HL-60 (cell line): ENCODE data around the gene BHLHE23.

Source experiments
- POLR2AphosphoS5 ChIP-seq: IDR thresholded peaks from 2 replicates; pipeline ENCODE4 v1.6.1; 2012; ENCODE audit warnings: low read depth
- SPI1 ChIP-seq: IDR thresholded peaks from 2 replicates; pipeline ENCODE4 v1.6.1; 2012; ENCODE audit warnings: low read depth, mild to moderate bottlenecking, borderline replicate concordance
- TF ChIP-seq, protein P1 (sequence below): IDR thresholded peaks from one replicate; pipeline ENCODE4 v1.5.1; 2011; ENCODE audit warnings: low read length, control low read depth, inconsistent platforms; ENCODE audit not compliant: insufficient read depth

GRCh38 chr20:63014710-63015109, 7.9 kb upstream of the BHLHE23 start:
- TF ChIP-seq, protein P1, sequence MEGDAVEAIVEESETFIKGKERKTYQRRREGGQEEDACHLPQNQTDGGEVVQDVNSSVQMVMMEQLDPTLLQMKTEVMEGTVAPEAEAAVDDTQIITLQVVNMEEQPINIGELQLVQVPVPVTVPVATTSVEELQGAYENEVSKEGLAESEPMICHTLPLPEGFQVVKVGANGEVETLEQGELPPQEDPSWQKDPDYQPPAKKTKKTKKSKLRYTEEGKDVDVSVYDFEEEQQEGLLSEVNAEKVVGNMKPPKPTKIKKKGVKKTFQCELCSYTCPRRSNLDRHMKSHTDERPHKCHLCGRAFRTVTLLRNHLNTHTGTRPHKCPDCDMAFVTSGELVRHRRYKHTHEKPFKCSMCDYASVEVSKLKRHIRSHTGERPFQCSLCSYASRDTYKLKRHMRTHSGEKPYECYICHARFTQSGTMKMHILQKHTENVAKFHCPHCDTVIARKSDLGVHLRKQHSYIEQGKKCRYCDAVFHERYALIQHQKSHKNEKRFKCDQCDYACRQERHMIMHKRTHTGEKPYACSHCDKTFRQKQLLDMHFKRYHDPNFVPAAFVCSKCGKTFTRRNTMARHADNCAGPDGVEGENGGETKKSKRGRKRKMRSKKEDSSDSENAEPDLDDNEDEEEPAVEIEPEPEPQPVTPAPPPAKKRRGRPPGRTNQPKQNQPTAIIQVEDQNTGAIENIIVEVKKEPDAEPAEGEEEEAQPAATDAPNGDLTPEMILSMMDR: no peak
- TF ChIP-seq SPI1 (no peak), POLR2AphosphoS5 (no peak)
